ENCODE results near the gene ZG16B. TPM values are rescaled to one million over a fixed set of nuclear protein-coding genes. Genes with fewer than 3 reads are reported as not detected.

ZG16B gene
- total RNA-seq, 4 donors from 2014 or later = 0.34 to 38.5 (median 0.44) TPM; not detected in 1

- no peak overlapping the region for H3K27ac ChIP-seq
These were observed 30.8 kb upstream of the ZG16B start for GRCh38 chr16:2799205-2799858.

GRCh38 chr16:2799859-2800226 lies 30.3 kb upstream of the ZG16B start:
- DNase-seq = no peak
- Histone ChIP-seq H3K27me3 (peaks cover 0 to 37% (median 0%) of the 10 kb centered on the region in 4 donors), H3K36me3 (no peaks in the 10 kb centered on the region), H3K4me1 (peaks cover 0 to 1% (median 0%) of the 10 kb centered on the region in 3 donors), H3K27ac (no peak overlapping the region), H3K9me3 (peaks cover 0 to 14% (median 14%) of the 10 kb centered on the region in 3 donors), H3K4me3 (no peak overlapping the region)
- TF ChIP-seq POLR2A (IDR thresholded peaks at IDR 0.05) (no peak), CTCF (IDR thresholded peaks at IDR 0.05) (no peak)
- 67% methylated on average over 1 of the region's 1 CpG; no CpG with 5 or more reads in 1 of the 2 donors for WGBS, 2 donors
- intact Hi-C loops (cut with DNase I) = no loop called here

More at GRCh38 chr16:2799205-2799858, 30.8 kb upstream of the ZG16B start:
- DNase-seq = no peak
- Histone ChIP-seq H3K4me1 (peaks cover 0 to 6% (median 2%) of the 10 kb centered on the region in 3 donors), H3K9me3 (peaks cover 0 to 12% (median 9%) of the 10 kb centered on the region in 3 donors), H3K27me3 (peaks cover 0 to 34% (median 0%) of the 10 kb centered on the region in 4 donors), H3K36me3 (no peaks in the 10 kb centered on the region), H3K4me3 (no peak overlapping the region)
- TF ChIP-seq POLR2A (IDR thresholded peaks at IDR 0.05) (no peak), CTCF (IDR thresholded peaks at IDR 0.05) (no peak)
- 86% methylated on average over 17 to 18 of the region's 21 CpGs for WGBS, 2 donors
- intact Hi-C loops (cut with DNase I) = no loop called here

GRCh38 chr16:2803545-2804195 lies 26.4 kb upstream of the ZG16B start:
- H3K9me3 ChIP-seq = peaks cover 0 to 15% (median 14%) of the 10 kb centered on the region in 3 donors
- no peak for TF ChIP-seq POLR2A (IDR thresholded peaks at IDR 0.05)
- TF ChIP-seq CTCF (IDR thresholded peaks at IDR 0.05) = no peak
- no peak overlapping the region for H3K4me3 ChIP-seq
- H3K27ac ChIP-seq = no peak overlapping the region
- peaks cover 0 to 48% (median 0%) of the 10 kb centered on the region in 4 donors for H3K27me3 ChIP-seq
- intact Hi-C loops (cut with DNase I) = no loop called here
- DNase-seq = no peak
- WGBS, 2 donors = 70 to 87% methylated on average over 3 of the region's 3 CpGs
- H3K36me3 ChIP-seq = no peaks in the 10 kb centered on the region
- no peaks in the 10 kb centered on the region for H3K4me1 ChIP-seq

GRCh38 chr16:2804728-2805127 lies 25.4 kb upstream of the ZG16B start:
- Histone ChIP-seq H3K4me3 (no peak overlapping the region), H3K27me3 (peaks cover 0 to 40% (median 0%) of the 10 kb centered on the region in 4 donors), H3K9me3 (peaks cover 0 to 15% (median 14%) of the 10 kb centered on the region in 3 donors), H3K36me3 (no peaks in the 10 kb centered on the region), H3K27ac (no peak overlapping the region), H3K4me1 (no peaks in the 10 kb centered on the region)
- 60 to 67% methylated on average over 1 of the region's 4 CpGs for WGBS, 2 donors
- intact Hi-C loops (cut with DNase I) = no loop called here
- TF ChIP-seq POLR2A (IDR thresholded peaks at IDR 0.05) (no peak), CTCF (IDR thresholded peaks at IDR 0.05) (no peak)
- DNase-seq = no peak

- H3K9me3 ChIP-seq = peaks cover 0 to 15% (median 14%) of the 10 kb centered on the region in 3 donors
- no peaks in the 10 kb centered on the region for H3K36me3 ChIP-seq
- no peak for TF ChIP-seq CTCF (IDR thresholded peaks at IDR 0.05)
- TF ChIP-seq POLR2A (IDR thresholded peaks at IDR 0.05) = no peak
- DNase-seq = no peak
- peaks cover 0 to 53% (median 0%) of the 10 kb centered on the region in 4 donors for H3K27me3 ChIP-seq
- H3K27ac ChIP-seq = no peak overlapping the region
- WGBS, 2 donors = 74% methylated on average over 5 of the region's 5 CpGs
- no peaks in the 10 kb centered on the region for H3K4me1 ChIP-seq
- intact Hi-C loops (cut with DNase I) = no loop called here
- H3K4me3 ChIP-seq = no peak overlapping the region
These were observed 23.8 kb upstream of the ZG16B start for GRCh38 chr16:2806286-2806685.
